Measurements from ENCODE around the gene NUP85.
A peak's percentile ranks its signal among the peaks of the same experiment; 100 is the strongest.
"Not testable (repeated sequence)": the region's sequence is repeated elsewhere in the genome, so short reads cannot be mapped to it uniquely, and the experiment has no call there.

NUP85 gene

GRCh38 chr17:75241996-75242460 lies 36.5 kb downstream of the NUP85 start:
- no peak for DNase-seq (ENCODE audit: low spot score)

DNA sequence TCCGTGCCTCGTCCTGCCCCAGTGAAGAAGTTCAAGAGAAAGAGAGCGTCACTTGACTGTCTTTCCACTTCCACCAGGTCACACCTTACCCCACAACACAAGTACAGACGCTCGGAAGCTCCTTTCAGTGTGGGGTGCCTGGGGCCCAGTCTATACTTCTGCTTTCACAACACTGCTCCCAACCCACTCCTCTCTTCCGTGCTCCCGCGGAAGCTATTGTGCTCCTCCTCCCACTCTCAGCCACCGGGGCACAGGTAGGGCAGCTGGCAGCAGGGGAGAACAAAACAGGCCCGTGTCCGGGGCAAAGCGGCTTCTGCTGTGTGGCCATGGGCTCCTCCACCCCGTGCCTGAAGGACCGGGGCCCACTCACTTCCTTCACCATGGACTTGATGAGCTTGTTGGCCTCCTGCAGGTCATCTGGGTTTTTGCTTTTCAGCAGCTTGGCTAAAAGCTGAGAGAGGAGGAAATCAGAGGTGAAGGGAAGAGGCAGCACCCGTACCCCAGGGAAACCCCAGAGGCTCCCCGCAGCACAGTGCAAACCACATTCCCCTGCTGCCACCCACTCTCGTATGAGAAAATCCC lies 37.1 kb downstream of the NUP85 start:
- no peak for DNase-seq (ENCODE audit: low spot score)

- DNase-seq (ENCODE audit: low spot score): peak; percentile 74
Measured at GRCh38 chr17:75244133-75244866, 38.8 kb downstream of the NUP85 start.

- DNase-seq (ENCODE audit: low spot score): no peak
Measured at GRCh38 chr17:75245011-75245410, 39.5 kb downstream of the NUP85 start.

DNA sequence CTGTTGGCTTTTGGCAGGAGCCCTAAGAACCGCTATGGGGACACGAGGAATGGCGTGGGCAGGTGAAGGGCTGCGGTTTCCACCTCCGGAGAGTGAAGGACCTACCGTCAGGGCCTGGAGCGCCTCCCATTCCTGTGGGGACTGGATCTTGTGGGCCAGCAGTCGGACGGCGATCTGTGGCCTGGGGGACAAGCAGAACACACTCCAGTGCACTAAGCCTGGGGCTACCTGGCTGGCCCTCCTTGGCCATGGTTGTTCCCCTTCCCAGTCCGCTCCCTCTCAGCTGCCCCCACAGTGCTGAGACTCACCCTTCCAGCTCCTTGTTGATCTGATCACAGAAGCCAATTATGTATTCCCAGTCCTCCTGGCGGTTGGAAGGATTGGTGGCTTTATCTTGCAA lies 40.9 kb downstream of the NUP85 start:
- DNase-seq (ENCODE audit: low spot score): no peak

DNA sequence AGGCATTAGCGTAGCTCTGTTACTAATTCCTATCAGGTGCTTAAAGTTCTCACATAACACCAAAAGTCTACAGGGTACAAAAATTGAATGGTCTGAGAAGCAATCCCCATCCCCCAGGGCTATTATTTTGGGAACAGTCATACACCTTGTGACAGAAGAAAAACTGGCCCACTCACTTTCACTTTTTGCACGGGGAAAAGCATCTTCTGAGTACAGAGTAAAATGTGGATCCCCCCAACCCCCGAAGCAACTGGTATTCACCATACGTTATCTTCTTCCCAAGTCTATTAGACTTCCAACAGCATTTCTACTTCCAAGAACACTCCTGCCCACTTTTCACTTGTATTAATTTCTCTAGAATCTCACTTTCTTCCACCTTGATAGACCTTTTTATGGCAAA lies 44.1 kb downstream of the NUP85 start:
- no peak for DNase-seq (ENCODE audit: low spot score)

DNA sequence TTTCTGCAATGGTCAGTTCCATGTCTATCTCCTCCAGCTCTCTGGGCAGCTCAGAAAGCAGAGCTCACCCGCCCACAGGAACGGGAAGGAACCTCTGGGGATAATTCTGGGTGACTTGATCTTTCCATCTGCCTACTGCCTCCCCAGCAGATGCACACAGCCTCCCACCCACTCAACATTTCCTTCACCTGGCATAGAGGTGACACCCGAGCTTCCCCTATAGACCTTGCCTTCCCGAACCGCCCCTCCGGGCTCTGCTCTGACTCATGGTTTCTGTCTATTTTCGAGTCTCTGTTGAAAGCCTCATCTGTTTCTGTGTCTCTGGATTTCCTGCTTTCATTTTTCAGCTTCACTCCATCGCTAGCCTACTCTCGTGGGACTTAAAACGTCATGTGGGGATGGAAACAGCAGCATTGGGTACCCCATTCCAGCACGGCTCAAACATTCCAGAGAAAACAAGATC lies 44.6 kb downstream of the NUP85 start:
- no peak for DNase-seq (ENCODE audit: low spot score)

- DNase-seq (ENCODE audit: low spot score): no peak
Measured at GRCh38 chr17:75252039-75252816, 46.7 kb downstream of the NUP85 start.

- not testable (repeated sequence) for DNase-seq (ENCODE audit: low spot score)
Measured at GRCh38 chr17:75255954-75256698, 50.6 kb downstream of the NUP85 start.

DNA sequence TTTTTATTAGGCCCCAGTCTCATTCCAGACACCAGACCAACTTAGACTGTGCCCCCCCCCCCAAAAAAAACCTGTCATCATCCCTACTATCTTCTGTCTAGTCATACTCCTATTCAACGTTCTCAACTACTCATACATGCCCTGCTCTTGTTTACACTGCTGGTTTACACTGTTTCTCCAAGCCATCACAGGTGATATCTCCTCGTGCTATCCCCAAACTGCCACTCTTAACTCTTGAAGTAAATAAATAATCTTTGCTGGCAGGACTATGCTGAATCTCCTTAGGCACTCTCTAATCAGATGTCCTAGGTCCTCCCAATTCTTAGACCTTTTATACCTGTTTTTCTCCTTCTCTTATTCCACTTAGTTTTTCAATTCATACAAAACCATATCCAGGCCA lies 51.7 kb downstream of the NUP85 start:
- not testable (repeated sequence) for DNase-seq (ENCODE audit: low spot score)

GRCh38 chr17:75260641-75261335 lies 55.3 kb downstream of the NUP85 start:
- DNase-seq (ENCODE audit: low spot score): peak; percentile 30

DNA sequence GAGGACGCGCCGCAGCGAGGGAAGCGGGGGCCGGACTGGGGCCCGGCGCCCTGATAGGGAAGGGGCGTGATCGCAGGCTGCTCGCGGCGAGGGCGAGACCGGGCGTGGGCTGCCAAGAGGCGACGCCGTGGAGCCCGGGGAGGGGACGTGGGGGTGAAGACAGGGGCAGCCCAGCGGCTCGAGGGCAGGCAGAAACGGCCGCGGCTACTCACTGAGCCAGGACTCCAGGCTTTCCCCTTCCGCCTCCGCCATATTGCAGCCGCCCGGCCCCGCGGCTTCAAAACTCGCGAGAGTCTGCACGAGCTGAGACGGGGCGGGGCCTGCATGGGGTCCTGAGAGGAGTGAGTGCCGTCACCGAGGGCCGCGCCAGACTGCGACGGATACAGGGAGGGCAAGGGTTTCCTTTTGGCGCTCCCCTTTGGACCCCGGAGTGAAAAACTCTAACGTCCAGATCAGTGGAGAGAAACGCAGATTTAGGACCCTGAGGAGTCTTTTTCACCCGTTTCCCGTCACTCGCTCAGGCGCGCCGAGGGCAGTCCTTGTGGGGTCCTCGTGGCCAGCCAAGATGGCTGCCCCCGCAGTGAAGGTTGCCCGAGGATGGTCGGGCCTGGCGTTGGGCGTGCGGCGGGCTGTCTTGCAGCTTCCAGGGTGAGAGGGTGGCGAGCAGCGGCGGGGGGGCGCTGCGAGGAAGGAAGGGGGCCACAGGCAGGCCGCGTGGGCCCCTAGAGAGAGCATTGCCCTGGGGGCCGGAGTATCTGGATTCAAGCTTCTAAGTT lies 56.0 kb downstream of the NUP85 start, which contains the start of the genes GGA3 and MRPS7:
TSS of gene GGA3 (minus strand) at position 271 of the 776 bp plus-strand sequence. CDS start at position 252, 19 bp downstream.
TSS of gene MRPS7 (plus strand) at position 544 of the 776 bp plus-strand sequence. CDS start at position 566, 22 bp downstream.
- peak; percentile 96 for DNase-seq (ENCODE audit: low spot score)

DNA sequence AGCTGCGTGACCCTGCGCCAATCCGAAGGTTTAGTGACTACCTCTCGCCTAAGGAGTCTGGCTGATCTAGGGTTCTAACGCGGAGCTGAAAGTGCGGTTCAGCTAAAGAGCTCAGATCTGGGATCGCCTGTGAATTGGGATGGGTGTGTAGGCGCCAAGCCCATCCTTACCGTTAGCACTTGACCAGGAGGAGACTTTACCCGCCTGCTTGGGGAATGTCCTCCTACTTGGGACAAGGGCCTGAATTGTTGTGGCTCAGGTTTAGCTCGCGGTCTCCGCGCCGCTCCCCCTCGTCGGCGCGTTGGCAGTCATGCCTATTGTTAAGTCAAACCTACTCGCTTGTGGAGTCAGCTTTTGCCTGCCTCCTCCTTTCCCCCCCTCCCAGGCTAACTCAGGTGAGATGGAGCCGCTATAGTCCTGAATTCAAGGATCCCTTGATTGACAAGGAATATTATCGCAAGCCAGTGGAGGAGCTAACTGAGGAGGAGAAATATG lies 56.7 kb downstream of the NUP85 start:
- no peak for DNase-seq (ENCODE audit: low spot score)

DNA sequence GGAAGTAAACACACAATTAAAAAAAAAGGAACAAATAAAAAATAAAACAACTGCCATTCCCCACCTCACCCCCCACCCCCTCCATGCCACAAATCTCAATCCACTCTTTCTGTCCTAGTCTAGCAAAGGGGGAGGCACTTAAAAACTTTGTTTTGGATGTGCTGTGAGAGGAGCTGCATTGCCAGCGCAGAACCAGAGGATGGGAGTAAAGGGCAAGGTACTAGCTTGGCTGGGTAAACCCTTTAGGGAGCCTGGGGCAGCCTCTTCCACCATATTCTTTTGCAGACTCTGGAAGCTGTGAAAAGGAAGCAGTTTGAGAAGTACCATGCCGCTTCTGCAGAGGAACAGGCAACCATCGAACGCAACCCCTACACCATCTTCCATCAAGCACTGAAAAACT lies 57.6 kb downstream of the NUP85 start:
- DNase-seq (ENCODE audit: low spot score): peak; percentile 44

- DNase-seq (ENCODE audit: low spot score): no peak
Measured at GRCh38 chr17:75265614-75266315, 60.3 kb downstream of the NUP85 start.

GRCh38 chr17:75266316-75267152 lies 61.1 kb downstream of the NUP85 start:
- DNase-seq (ENCODE audit: low spot score): no peak

DNA sequence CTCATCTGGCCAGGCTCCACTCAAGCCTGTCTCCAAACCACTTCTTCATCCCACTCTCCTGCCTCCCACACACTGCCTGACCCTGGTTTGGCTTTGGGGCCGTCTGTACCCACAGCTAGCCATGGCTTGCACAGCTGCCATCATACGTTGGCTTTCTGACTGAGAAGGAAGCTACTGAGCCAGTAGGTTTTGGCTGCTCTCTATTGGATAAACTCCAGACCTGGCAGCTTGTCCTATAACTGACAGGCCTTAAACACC lies 61.6 kb downstream of the NUP85 start:
- no peak for DNase-seq (ENCODE audit: low spot score)

- no peak for DNase-seq (ENCODE audit: low spot score)
Measured at GRCh38 chr17:75267411-75268232, 62.1 kb downstream of the NUP85 start.

Data from NAMALWA (cell line).